Measurements from ENCODE around the gene ITGA11. TPM values are rescaled to one million over a fixed set of nuclear protein-coding genes. Genes with fewer than 3 reads are reported as not detected.

The ITGA11 gene
- total and polyA plus RNA-seq, 9 donors: 1.2 to 34.5 (median 4.4) TPM

DNA sequence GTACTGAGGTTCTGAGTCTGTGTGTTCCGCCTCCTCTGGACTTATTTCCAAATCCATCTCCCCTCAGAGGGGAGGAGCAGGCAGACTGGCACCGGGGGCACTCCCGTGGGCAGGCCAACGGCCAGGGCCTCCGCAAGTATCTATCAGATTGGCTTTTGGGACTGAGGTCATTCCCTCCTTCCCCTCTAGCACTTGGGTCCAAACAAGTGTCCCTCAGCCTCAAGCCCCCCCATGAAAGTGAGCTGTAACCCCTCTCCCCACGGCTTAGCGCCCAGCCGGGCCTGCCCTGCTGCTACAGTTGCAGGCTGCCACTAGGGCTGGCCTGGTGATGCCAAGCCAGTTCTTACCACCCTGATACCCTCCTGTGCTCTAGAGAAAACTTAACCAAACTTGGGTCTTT, 17.4 kb downstream of the ITGA11 start:
- no peak for TF ChIP-seq POLR2A (IDR thresholded peaks at IDR 0.05)
- no peak for TF ChIP-seq EP300 (IDR thresholded peaks at IDR 0.05)
- TF ChIP-seq, protein P1, sequence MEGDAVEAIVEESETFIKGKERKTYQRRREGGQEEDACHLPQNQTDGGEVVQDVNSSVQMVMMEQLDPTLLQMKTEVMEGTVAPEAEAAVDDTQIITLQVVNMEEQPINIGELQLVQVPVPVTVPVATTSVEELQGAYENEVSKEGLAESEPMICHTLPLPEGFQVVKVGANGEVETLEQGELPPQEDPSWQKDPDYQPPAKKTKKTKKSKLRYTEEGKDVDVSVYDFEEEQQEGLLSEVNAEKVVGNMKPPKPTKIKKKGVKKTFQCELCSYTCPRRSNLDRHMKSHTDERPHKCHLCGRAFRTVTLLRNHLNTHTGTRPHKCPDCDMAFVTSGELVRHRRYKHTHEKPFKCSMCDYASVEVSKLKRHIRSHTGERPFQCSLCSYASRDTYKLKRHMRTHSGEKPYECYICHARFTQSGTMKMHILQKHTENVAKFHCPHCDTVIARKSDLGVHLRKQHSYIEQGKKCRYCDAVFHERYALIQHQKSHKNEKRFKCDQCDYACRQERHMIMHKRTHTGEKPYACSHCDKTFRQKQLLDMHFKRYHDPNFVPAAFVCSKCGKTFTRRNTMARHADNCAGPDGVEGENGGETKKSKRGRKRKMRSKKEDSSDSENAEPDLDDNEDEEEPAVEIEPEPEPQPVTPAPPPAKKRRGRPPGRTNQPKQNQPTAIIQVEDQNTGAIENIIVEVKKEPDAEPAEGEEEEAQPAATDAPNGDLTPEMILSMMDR (IDR thresholded peaks at IDR 0.05): no peak
- Histone ChIP-seq H3K27ac (no peak overlapping the region), H3K9me3 (no peaks in the 10 kb centered on the region), H3K36me3 (no peaks in the 10 kb centered on the region), H3K4me1 (ENCODE audit: insufficient read depth) (peaks cover 15% of the 10 kb centered on the region), H3K4me3 (no peak overlapping the region), H3K27me3 (no peaks in the 10 kb centered on the region)
- WGBS, 3 donors: 85 to 89% (median 86%) methylated on average over 8 of the region's 8 CpGs
- intact Hi-C loops (cut with DNase I): no loop called here
- peak in 1 of 5 donors; percentile 18 for DNase-seq

DNA sequence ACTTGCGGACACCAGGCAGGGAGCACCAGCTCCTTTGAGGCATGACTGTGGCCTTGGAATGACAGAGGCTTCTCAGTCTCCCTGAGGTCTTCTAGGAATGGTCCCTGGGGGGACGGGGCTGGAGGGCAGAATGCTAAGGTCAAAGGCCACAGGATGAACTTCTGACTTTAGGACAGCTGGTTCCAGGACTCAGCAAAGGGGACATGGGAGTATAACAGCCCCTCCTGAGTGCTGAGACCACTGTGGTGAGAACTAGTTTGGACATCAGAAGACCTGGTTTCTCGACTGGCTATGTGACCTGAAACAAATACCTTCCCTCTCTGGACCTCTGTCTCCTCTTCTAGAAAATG, 17.8 kb downstream of the ITGA11 start:
- H3K27me3 ChIP-seq: no peaks in the 10 kb centered on the region
- H3K4me3 ChIP-seq: no peak overlapping the region
- no peak for DNase-seq
- TF ChIP-seq, protein P1 (IDR thresholded peaks at IDR 0.05): no peak
- no peak for TF ChIP-seq POLR2A (IDR thresholded peaks at IDR 0.05)
- no peak for TF ChIP-seq EP300 (IDR thresholded peaks at IDR 0.05)
- intact Hi-C loops (cut with DNase I): no loop called here
- H3K27ac ChIP-seq: peak overlapping the region in 1 of 2 donors; percentile 58
- H3K4me1 ChIP-seq (ENCODE audit: insufficient read depth): peaks cover 15% of the 10 kb centered on the region
- no peaks in the 10 kb centered on the region for H3K9me3 ChIP-seq
- WGBS, 3 donors: 81 to 88% (median 83%) methylated on average over 3 of the region's 3 CpGs
- no peaks in the 10 kb centered on the region for H3K36me3 ChIP-seq

DNA sequence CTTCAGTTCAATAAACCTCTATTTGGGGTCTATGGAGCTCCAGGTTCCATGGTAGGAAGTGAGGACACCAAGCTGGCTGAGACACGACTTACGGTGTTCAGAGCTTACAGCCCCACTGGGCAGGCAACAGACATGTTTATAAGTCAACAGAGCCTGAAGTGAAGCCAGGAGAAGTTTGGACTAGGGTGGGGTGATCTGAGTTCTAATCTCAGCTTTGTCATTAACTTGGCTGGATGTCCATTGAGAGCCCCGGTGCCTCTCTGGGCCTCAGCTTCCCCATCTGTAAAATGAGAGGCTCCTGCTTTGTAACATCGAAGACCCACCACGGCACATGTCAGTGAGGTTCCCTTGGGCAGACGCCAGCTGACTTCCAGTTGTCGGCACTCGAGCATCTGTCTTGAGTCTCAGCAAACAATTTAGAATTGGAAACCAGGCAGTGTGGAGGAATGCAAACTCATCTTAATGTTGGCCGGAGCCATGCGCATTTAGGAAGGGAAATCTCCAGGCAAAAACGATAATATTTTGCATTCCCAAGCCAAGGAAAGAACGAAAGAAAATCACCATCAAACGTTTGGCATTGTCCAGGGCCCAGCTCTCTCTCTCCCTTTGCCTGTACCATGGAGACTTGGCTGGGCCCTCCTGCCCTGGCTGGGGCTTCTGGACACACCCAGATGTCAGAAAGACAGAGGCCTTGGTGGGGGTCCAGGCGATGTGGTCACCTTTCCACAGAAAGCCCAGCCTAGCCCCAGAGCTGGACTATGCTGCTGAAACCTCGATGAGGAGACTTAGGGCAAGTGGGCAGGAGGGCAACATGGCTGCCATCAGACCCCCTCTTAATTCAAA, 18.4 kb downstream of the ITGA11 start:
- Histone ChIP-seq H3K27ac (peak overlapping the region in 1 of 2 donors; percentile 58), H3K4me1 (ENCODE audit: insufficient read depth) (peaks cover 12% of the 10 kb centered on the region), H3K9me3 (no peaks in the 10 kb centered on the region), H3K36me3 (no peaks in the 10 kb centered on the region), H3K4me3 (no peak overlapping the region), H3K27me3 (no peaks in the 10 kb centered on the region)
- DNase-seq: peak; percentile 32 to 76 (median 45)
- WGBS, 3 donors: 13 to 23% (median 17%) methylated on average over 14 to 15 of the region's 15 CpGs
- TF ChIP-seq, protein P1 (IDR thresholded peaks at IDR 0.05): no peak
- no peak for TF ChIP-seq POLR2A (IDR thresholded peaks at IDR 0.05)
- intact Hi-C loops (cut with DNase I): no loop called here

DNA sequence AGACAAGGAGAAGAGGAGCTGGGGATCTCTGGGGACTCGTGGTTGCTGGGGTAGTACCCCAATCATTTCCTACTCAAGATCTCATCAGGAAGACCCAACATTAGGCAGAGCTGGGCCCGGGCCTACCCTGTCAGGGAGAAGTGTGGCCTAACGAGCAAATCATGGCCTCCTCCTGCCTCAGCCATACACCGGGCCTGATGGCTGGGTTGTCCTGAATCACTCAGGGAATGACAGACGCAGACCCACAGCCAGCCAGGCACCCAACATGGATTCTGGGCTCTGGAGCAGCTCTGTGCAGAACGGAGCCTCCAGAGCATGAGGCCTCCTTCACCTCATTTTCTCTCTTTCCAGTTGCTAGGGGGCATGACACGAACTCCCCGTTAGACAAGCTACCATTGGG, 19.7 kb downstream of the ITGA11 start:
- intact Hi-C loops (cut with DNase I): no loop called here
- H3K27ac ChIP-seq: no peak overlapping the region
- WGBS, 3 donors: 88 to 95% (median 93%) methylated on average over 8 of the region's 8 CpGs
- no peaks in the 10 kb centered on the region for H3K27me3 ChIP-seq
- H3K36me3 ChIP-seq: no peaks in the 10 kb centered on the region
- peaks cover 11% of the 10 kb centered on the region for H3K4me1 ChIP-seq (ENCODE audit: insufficient read depth)
- TF ChIP-seq, protein P1 (IDR thresholded peaks at IDR 0.05): no peak
- TF ChIP-seq POLR2A (IDR thresholded peaks at IDR 0.05): no peak
- no peak for TF ChIP-seq EP300 (IDR thresholded peaks at IDR 0.05)
- H3K9me3 ChIP-seq: no peaks in the 10 kb centered on the region
- DNase-seq: peak in 2 of 5 donors; percentile 3 to 12
- H3K4me3 ChIP-seq: no peak overlapping the region

Measured in ovary (tissue), 9 donors.